Activated CD4-positive, alpha-beta T cell treated with anti-CD3 and anti-CD28 coated beads for 1 hour (primary cell): Measurements from ENCODE around the gene HCAR1.
"Not testable (repeated sequence)": the region's sequence is repeated elsewhere in the genome, so short reads cannot be mapped to it uniquely, and the experiment has no call there.

Experiments used
- DNase-seq: peaks from one replicate; pipeline ENCODE4 v3.0.0-alpha.2; 2020

Gene HCAR1, protein sequence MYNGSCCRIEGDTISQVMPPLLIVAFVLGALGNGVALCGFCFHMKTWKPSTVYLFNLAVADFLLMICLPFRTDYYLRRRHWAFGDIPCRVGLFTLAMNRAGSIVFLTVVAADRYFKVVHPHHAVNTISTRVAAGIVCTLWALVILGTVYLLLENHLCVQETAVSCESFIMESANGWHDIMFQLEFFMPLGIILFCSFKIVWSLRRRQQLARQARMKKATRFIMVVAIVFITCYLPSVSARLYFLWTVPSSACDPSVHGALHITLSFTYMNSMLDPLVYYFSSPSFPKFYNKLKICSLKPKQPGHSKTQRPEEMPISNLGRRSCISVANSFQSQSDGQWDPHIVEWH

GRCh38 chr12:122730215-122731014, at the start of gene HCAR1:
Gene HCAR1, minus strand, starts transcription at chr12:122730844. Its CDS starts 505 bp downstream, at chr12:122730339.
- no peak for DNase-seq

GRCh38 chr12:122757568-122757967, 26.9 kb upstream of the HCAR1 start:
- no peak for DNase-seq

GRCh38 chr12:122754790-122755189, 24.1 kb upstream of the HCAR1 start:
- DNase-seq = no peak

- DNase-seq = no peak
Measured at GRCh38 chr12:122753319-122753650, 22.6 kb upstream of the HCAR1 start.

DNA sequence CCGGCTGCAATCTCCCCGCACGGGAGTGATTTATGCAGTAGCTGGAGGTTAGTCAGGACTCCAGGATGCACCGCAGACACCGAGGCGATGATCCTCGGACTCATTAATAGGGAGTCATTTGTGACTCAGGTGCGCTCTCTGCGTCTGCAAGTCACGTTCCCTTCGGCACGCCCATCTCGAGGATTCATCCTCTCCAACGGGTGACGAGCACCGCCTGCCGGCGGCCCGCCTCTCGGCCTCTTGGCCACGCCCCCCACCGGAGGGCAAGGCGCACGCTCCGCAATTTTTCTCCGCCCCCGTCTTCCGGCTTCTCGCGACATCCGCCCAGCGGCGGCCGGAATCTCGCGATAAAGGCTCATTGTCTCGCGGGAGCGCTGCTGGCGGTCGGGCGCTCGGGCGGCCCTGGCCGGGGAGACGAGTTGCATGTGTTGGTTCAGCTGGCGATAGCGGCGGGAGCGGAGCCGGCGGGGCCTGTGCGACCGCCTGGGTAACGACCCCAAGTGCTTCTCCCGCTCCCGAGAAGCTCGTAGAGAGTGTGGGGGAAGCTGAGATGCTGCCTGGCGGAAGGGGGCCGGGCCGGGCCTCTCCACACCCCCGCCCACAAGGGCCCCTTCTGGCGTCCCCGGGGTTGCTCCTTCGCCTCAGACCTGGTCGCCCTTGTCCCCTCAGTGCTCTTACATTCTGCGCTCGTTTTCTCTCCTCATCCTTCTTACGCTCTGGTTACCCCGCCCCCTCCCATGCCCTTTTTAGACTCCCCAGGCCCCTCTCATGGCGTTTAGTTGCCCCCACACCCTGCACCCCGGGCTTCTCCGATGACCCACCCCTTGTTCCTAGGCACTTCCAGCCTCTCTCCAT, 22.0 kb upstream of the HCAR1 start, which contains the start of gene DENR:
Gene DENR (plus strand): TSS at position 361 of the 855 bp plus-strand sequence. CDS start 878 bp downstream, outside the sequence.
- peak; percentile 99 for DNase-seq

GRCh38 chr12:122750781-122751515, 20.3 kb upstream of the HCAR1 start:
- DNase-seq = not testable (repeated sequence)

DNA sequence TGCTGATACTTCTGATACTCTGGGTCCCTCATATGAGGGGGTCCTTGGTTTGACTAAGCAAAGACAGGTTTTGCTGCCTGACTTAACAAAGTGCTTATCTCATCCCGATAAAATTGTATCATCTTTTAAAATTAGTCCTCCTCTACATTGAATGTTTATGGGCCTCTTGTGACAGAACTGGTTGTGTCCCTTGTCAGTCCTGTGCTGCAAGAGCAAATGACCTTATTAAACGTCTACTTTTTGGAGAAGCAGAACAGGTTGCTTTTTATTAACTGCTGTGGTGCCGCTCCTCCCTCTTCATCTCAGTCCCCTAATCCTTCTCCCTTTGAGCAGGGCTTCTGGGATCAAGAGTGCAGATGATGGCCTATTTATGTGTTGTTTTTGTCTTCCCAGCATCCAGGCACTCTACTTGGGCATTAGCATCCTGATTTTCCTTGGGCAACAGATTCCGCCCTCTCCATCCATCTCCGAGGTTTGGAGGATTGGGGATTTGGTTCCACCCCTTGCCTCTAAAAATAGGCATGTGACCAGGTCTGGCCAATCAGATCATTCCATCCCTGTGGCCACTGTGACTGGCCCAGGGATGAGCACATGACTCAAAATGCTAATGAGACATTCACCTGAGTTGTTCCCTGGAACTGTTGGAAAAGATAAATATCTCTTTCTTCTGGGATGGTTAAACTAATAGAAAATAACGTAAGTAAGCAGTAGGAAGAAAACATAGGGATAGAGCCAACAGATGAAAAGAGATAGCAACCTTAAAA, 19.1 kb upstream of the HCAR1 start:
- no peak for DNase-seq

DNA sequence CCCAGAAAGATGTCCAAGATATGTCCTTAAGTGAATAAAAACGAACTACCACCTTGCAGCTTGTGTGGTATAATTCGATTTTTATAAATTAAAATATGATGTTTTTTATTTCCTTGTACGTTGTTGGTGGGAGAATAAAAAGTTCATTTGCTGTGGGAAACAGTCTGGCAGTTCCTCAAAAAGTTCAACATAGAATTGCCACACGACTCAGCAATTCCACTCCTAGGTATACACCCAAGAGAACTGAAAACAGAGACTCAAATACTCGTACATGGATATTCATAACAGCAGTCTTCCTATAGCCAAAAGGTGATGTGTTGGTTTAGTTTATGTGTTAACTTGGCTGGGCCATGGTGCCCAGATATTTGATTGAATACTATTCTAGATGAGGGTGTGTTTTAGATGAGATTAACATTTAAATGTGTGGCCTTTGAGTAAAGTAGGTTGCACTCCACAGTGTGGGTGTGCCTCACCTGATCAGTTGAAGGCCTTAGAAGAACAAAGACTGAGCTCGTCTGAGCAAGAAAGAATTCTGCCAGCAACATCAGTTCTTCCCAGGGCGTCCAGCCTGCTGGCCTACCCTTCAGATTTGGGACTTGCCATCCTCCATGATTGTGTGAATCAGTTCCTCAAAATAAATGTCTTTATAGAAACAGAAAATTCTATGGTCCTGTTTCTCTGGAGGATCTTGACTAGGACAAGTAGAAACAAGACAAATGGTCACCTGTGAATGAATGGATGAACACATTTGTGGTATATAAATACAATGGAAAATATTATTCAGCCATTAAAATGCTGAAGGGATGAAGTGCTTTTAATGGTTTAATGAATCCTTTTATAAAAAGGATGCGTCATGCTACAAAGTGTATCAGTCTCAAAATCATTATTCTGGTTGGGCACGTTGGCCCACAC, 16.8 kb upstream of the HCAR1 start:
- no peak for DNase-seq

- no peak for DNase-seq
Measured at GRCh38 chr12:122743895-122744525, 13.4 kb upstream of the HCAR1 start.

- DNase-seq = no peak
Measured at GRCh38 chr12:122740351-122740750, 9.7 kb upstream of the HCAR1 start.

- DNase-seq = no peak
Measured at GRCh38 chr12:122738571-122738970, 7.9 kb upstream of the HCAR1 start.

DNA sequence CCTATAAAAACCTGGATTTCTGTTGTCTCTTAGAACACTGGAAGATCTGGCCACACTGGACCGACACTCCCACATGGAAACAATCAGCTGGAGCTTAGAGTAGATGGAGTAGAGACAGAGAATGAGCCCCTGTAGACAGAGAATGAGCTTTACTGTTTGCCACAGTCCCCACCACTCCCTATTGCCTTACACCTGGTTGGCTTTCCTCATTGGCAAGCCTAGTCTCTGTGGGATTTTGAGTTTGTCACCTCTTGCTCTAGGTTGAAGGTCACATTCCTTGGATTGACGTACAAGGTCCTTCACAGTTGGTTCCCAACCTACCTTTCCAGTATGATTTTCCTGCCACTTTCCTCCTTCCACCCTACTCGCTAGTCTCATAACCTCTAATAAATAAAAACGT, 2.0 kb upstream of the HCAR1 start:
- no peak for DNase-seq

- DNase-seq = no peak
Measured at GRCh38 chr12:122732170-122732569, 1.5 kb upstream of the HCAR1 start.

GRCh38 chr12:122729583-122730214, 945 bp downstream of the HCAR1 start:
- no peak for DNase-seq

DNA sequence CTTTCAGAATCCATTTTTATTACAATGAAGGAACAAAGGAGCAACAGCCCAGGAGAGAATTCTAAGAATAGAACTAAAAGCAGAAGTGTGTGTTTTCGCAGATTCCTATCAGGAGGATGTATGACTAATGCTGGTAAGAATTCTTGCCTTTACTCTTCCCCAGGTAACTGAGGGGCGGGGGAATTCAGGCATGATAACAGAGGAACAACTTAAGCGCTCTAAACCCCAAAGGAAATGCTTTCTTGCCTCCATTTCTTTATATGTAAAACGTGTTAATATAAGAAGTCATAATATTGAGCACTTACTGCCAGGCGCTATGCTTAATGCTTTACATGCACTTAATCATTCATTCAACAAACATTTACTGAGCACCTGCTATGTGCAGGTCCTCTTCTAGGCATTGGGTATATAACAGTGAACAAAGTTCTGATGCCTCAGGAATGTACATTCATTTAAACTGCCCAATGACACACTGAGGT, 4.5 kb downstream of the HCAR1 start:
- no peak for DNase-seq

DNA sequence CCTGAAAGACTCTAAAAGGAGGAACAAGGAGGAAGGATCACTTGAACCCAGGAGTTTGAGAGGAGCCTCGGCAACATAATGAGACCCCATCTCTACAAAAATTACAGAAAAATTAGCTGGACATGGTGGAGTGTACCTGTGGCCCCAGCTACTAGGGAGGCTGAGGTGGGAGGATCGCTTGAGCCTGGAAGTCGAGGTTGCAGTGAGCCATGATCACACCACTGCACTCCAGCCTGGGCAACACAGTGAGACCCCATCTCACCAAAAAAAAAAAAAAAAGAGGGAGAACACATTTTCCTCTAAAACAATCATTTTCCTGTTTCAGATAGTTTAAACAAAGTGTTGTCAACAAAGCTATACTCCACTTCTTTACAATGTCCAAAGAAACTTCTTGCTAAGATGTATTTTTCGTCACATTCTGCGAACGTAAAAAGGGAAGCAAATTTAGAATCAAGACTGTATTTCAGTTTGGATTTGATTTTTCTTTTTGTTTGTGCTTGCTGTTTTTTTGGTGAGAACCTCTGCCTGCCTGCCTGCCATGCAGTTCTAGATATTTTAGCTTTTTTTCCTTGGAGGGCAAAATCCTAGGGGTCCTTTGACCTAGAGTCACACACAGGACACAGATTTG, 5.1 kb downstream of the HCAR1 start:
- DNase-seq = no peak

DNA sequence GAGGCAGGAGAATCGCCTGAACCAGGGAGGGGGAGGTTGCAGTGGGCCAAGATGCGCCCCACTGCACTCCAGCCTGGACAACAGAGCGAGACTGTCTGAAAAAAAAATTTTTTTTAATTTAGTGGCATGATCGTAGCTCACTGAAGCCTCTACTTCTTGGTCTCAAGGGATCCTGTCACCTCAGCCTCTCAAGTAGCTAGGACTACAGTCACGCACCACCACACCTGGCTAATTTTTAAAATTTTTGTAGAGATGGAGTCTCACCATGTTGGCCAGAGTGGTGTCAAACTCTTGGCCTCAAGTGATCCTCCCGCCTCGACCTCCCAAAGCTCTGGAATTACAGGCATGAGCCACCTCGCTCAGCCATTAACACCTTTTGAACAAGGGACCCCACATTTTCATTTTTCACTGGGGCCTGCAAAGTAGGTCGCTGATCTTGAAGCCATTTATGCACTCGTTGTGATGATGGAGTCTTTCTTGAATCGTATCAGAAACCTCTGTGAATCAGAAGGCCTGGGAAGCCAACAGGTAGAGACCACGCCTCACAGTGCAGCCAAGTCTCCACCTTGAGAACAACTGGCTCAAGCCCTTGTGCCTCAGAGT, 5.9 kb downstream of the HCAR1 start:
- DNase-seq = no peak

DNA sequence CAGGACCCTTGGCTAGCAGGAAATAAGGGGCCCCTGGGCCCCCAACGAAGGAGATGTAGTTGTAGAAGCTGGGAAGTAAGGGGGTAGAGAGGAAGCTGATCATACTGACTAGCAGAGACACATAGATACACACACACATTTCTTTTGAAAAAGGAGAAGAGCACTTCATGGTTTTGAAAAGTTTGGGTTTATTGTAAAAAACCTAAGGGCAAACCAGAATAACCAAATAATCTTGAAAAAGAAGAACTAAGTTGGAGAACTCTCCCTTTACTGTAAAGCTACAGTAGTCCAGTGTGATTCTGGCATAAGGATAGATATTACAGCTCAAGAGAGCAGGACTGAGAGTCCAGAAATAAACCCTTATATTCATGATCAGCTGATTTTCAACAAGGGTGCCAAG, 8.3 kb downstream of the HCAR1 start:
- no peak for DNase-seq
